COLO829 (cell line): ENCODE measurements around the gene CCDC73.
"Not testable (repeated sequence)": the region's sequence is repeated elsewhere in the genome, so short reads cannot be mapped to it uniquely, and the experiment has no call there.

ENCODE experiments used
- DNase-seq: peaks from one replicate; pipeline ENCODE4 v3.0.0; 2012; ENCODE audit warnings: low spot score

CCDC73 gene

GRCh38 chr11:32794439-32794838 is at the start of gene CCDC73:
CCDC73 (minus strand) TSS chr11:32794662; CDS start chr11:32760243, 34,419 bp downstream.
- no peak for DNase-seq

- no peak for DNase-seq
Observed at GRCh38 chr11:32843544-32843943, 49.1 kb upstream of the CCDC73 start.

GRCh38 chr11:32840587-32840986 is 46.1 kb upstream of the CCDC73 start:
- no peak for DNase-seq

DNA sequence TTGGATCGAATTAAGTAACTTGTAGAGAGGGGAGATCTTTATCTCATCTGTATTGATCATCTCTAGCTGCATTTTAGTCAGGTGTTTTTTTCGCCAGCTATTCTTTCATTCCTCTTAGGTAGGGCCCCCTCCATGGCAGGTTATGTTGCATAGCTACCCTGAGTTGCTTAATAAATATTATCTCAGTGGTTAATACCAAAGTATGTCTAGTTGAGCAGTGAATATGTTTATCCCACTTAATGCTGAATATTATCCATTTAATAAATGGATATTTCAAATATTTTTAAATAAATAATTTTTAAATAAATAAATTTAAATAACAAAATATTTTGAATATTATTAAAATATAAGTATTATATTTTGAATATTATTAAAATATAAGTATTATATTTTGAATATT is 44.8 kb upstream of the CCDC73 start:
- DNase-seq: no peak

GRCh38 chr11:32838505-32839274 is 44.2 kb upstream of the CCDC73 start:
- no peak for DNase-seq

DNA sequence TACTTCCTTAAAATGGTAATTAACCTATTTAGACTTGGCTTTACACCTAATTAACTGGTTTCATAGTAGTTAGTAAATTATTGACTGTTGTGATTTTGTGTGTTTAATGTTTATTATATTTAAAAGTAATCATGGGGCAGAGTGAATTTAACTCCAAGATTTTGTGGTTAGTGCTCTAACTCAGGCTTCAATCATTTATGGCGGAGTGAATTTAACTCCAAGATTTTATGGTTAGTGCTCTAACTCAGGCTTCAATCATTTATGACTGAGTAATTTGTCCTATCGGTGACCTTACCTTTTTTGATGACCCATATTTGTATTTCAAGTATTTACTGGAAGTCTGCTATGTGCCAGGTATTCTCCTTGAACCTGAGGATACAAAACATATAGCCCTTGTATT is 42.5 kb upstream of the CCDC73 start:
- DNase-seq: no peak

- no peak for DNase-seq
Observed at GRCh38 chr11:32833921-32834320, 39.5 kb upstream of the CCDC73 start.

DNA sequence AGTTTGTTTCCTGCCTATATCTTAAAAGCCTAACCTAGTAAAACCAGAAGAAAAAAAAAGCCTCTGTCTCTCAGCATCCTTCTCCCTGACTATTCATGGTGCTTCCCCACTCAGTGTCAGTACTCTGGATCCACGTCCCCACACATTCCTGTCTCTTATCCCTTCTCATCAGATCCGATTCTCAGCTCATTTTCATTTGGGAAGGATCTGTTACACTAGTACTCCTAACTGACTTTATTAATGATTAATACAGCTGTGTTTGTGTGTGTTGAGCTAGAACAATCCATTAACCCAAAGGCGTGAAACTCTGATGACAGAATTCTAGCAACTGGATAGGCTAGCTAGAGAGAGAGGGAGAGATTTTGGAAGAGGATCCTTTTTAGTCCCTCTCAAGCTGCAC is 36.8 kb upstream of the CCDC73 start:
- no peak for DNase-seq

DNA sequence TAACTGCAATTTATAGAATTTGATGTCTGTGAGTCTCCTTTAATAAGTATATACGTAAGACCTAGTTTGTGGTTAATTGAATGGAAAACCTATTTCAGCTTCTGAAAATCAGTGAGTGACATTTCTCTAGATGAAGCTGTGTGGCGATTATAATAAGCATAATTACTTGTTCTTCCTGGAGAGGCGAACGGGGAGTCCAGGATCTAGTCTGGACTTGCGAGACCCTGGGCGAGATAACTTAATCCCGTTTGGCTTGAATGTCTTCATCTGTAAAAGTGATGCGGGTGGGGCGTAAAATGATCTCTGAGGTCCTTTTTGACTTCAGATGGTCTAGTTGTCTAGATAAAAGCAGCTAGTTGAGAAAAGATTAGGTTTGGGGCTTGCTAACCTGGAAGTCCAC is 36.3 kb upstream of the CCDC73 start:
- no peak for DNase-seq

GRCh38 chr11:32830413-32830738 is 35.9 kb upstream of the CCDC73 start:
- DNase-seq: no peak

GRCh38 chr11:32829680-32830412 is 35.4 kb upstream of the CCDC73 start, which contains the start of gene PRRG4:
PRRG4 (plus strand) TSS chr11:32829927; CDS start chr11:32830530, 603 bp downstream.
- peak; percentile 50 for DNase-seq

GRCh38 chr11:32829157-32829679 is 34.8 kb upstream of the CCDC73 start:
- DNase-seq: no peak

GRCh38 chr11:32827276-32827675 is 32.8 kb upstream of the CCDC73 start:
- peak; percentile 58 for DNase-seq

GRCh38 chr11:32826113-32826512 is 31.7 kb upstream of the CCDC73 start:
- no peak for DNase-seq

- not testable (repeated sequence) for DNase-seq
Observed at GRCh38 chr11:32823617-32824016, 29.2 kb upstream of the CCDC73 start.

GRCh38 chr11:32821917-32822560 is 27.6 kb upstream of the CCDC73 start:
- no peak for DNase-seq

DNA sequence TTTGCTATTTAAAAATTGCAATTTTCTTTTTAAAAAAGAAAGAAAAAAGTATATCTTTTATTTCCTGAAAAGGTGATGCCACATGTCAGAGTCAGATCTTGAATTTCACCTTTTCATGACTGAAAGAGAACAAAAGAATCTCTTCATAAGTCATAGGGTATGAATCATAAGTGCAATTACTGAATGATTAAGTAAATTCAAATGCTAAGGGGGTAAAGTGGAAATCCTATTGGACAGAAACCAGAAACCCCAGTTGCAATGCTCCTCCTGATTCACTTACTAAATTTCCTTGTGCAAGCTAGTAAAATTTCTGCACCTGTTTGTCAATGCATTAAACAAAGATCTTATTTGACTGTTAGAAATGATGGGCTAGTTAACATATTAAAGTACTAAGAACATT is 27.1 kb upstream of the CCDC73 start:
- peak; percentile 53 for DNase-seq

- no peak for DNase-seq
Observed at GRCh38 chr11:32820497-32820896, 26.0 kb upstream of the CCDC73 start.

- DNase-seq: no peak
Observed at GRCh38 chr11:32819187-32819586, 24.7 kb upstream of the CCDC73 start.

- DNase-seq: no peak
Observed at GRCh38 chr11:32817852-32818183, 23.4 kb upstream of the CCDC73 start.

- DNase-seq: no peak
Observed at GRCh38 chr11:32817181-32817851, 22.9 kb upstream of the CCDC73 start.

DNA sequence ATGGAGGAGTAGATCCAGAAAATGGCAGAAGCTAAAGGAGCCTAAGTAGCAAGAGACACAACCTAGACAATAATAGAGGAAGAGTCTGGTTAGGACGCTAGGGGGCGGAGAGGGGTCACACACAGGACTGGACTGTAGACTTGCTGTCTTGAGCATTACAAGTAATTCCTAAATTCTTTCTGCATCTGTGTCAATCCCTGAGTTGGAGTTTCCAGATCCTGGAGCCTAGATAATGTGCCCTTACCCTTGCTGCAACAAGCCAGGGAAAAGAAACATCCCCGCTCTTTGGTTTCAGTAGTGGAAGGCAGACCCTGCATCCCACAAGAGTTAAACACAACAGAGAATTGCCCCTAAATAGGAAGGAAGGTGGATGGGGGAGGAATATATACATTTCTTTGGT is 14.9 kb upstream of the CCDC73 start:
- peak; percentile 90 for DNase-seq
